Left lung (tissue), 10 donors: ENCODE data around the gene STYX. TPM values are rescaled to one million over a fixed set of nuclear protein-coding genes. Genes with fewer than 3 reads are reported as not detected.

ENCODE experiments used
- ATAC-seq: fragments of 200-7000 bp; cut with Tn5 transposase; one replicate; pipeline ENCODE4 v1.9.1; 2020; ENCODE audit warnings: moderate library complexity
- DNase-seq, 4 donors: peaks; one replicate each; pipeline ENCODE4 v3.0.0-alpha.2; 2013 to 2020
- H3K27ac ChIP-seq, 2 donors: fragments of 200-600 bp; sonication (generic) in 1 of 2; one replicate each; pipeline versions ENCODE4 v1.5.0 to v1.8.0; 2020 to 2021
- H3K27me3 ChIP-seq, 2 donors: fragments of 200-600 bp; sonication (generic) in 1 of 2; one replicate each; pipeline versions ENCODE4 v1.5.0 to v1.8.0; 2020 to 2021
- H3K36me3 ChIP-seq, 2 donors: fragments of 200-600 bp; sonication (generic) in 1 of 2; one replicate each; pipeline versions ENCODE4 v1.5.0 to v1.8.0; 2020 to 2021
- H3K4me1 ChIP-seq, 2 donors: fragments of 200-600 bp; one replicate each; pipeline ENCODE4 v1.8.0; 2021
- H3K4me3 ChIP-seq, 2 donors: fragments of 200-600 bp; sonication (generic) in 1 of 2; one replicate each; pipeline versions ENCODE4 v1.5.0 to v1.8.0; 2020 to 2021; ENCODE audit warnings: mild to moderate bottlenecking in 1 of 2
- H3K9me3 ChIP-seq, 2 donors: fragments of 200-600 bp; sonication (generic) in 1 of 2; one replicate each; pipeline versions ENCODE4 v1.5.0 to v1.8.0; 2020 to 2021
- CTCF ChIP-seq, 2 donors: fragments of 200-600 bp; sonication (generic) in 1 of 2; IDR thresholded peaks; one replicate each; pipeline versions ENCODE4 v1.5.0 to v1.8.0; 2021; ENCODE audit warnings: antibody characterized with exemption in 2 of 2
- intact Hi-C, 2 donors: fragments of 100-400 bp; cut with DNase I; formaldehyde crosslinking; loops; one replicate each; pipeline versions ENCODE4 v1.11.2 to v1.14.2; 2022
- polyA plus RNA-seq, 6 donors: library from polyadenylated mRNA; unstranded; fragments of 120-200 nt; gene quantifications; one replicate each; pipeline ENCODE4 v1.2.1, GENCODE V29; 2013; ENCODE audit not compliant: insufficient read length in 6 of 6
- total RNA-seq, 2 donors: library from RNA; stranded (reverse); fragmentation: NEBNext Ultra II Directional; extraction: Animal tissue kit (Norgen Biotek cat#: 25700); gene quantifications; one replicate each; pipeline ENCODE4 v1.2.1, GENCODE V29; 2021
- donor health status: DM: no; HTN: yes; CAD: no.
- donor health status: DM: no; HTN: no; CAD: no.

STYX gene
- total and polyA plus RNA-seq, 8 donors: 9.9 to 19.2 (median 17.3) TPM

GRCh38 chr14:52733824-52734223 lies 3.9 kb downstream of the STYX start:
- no peaks in the 10 kb centered on the region for H3K27me3 ChIP-seq
- H3K4me1 ChIP-seq: peaks cover 5 to 34% of the 10 kb centered on the region in 2 donors
- H3K4me3 ChIP-seq: no peak overlapping the region
- ATAC-seq (no peak), DNase-seq (no peak)
- H3K36me3 ChIP-seq: peaks cover 0 to under 1% of the 10 kb centered on the region in 2 donors
- intact Hi-C loops: no loop called here
- H3K27ac ChIP-seq: no peak overlapping the region
- no peaks in the 10 kb centered on the region for H3K9me3 ChIP-seq
- TF ChIP-seq CTCF (IDR thresholded peaks at IDR 0.05): no peak

- DNase-seq: no peak
- no peaks in the 10 kb centered on the region for H3K9me3 ChIP-seq
- peak overlapping the region in 1 of 2 donors; percentile 0 for H3K27ac ChIP-seq
- no peak for TF ChIP-seq CTCF (IDR thresholded peaks at IDR 0.05)
- H3K4me3 ChIP-seq: no peak overlapping the region
- H3K27me3 ChIP-seq: no peaks in the 10 kb centered on the region
- no peak for ATAC-seq
- peaks cover 5 to 28% of the 10 kb centered on the region in 2 donors for H3K4me1 ChIP-seq
- H3K36me3 ChIP-seq: peaks cover 0 to 3% of the 10 kb centered on the region in 2 donors
- intact Hi-C loops: no loop called here
Observed at GRCh38 chr14:52735921-52736489, 6.0 kb downstream of the STYX start.

GRCh38 chr14:52738409-52738808 lies 8.4 kb downstream of the STYX start:
- Histone ChIP-seq H3K9me3 (no peaks in the 10 kb centered on the region), H3K4me3 (no peak overlapping the region), H3K36me3 (peaks cover 0 to 3% of the 10 kb centered on the region in 2 donors), H3K27ac (no peak overlapping the region), H3K27me3 (no peaks in the 10 kb centered on the region), H3K4me1 (peaks cover 12 to 41% of the 10 kb centered on the region in 2 donors)
- TF ChIP-seq CTCF (IDR thresholded peaks at IDR 0.05): no peak
- no peak for ATAC-seq
- DNase-seq: no peak
- intact Hi-C loops: no loop called here

GRCh38 chr14:52740751-52741150 lies 10.8 kb downstream of the STYX start:
- intact Hi-C loops: no loop called here
- no peak for DNase-seq
- Histone ChIP-seq H3K4me1 (peaks cover 12 to 28% of the 10 kb centered on the region in 2 donors), H3K36me3 (peaks cover 0 to 3% of the 10 kb centered on the region in 2 donors), H3K27me3 (no peaks in the 10 kb centered on the region), H3K4me3 (no peak overlapping the region), H3K9me3 (no peaks in the 10 kb centered on the region), H3K27ac (peak overlapping the region in 1 of 2 donors; percentile 72)
- TF ChIP-seq CTCF (IDR thresholded peaks at IDR 0.05): no peak
- ATAC-seq: no peak

- Histone ChIP-seq H3K4me1 (peaks cover 9 to 25% of the 10 kb centered on the region in 2 donors), H3K9me3 (no peaks in the 10 kb centered on the region), H3K36me3 (peaks cover 0 to 3% of the 10 kb centered on the region in 2 donors), H3K4me3 (no peak overlapping the region), H3K27me3 (no peaks in the 10 kb centered on the region), H3K27ac (peak overlapping the region; percentile 47 to 72)
- intact Hi-C loops: no loop called here
- TF ChIP-seq CTCF (IDR thresholded peaks at IDR 0.05): no peak
- ATAC-seq: no peak
- DNase-seq: no peak
Observed at GRCh38 chr14:52741865-52742264, 11.9 kb downstream of the STYX start.
